Lower leg skin (tissue), 3 donors: ENCODE measurements around the gene RXRA.

Source experiments
- CTCF ChIP-seq, 3 donors: fragments of 450-650 bp; IDR thresholded peaks; one replicate each; pipeline ENCODE4 v1.5.1; 2016; ENCODE audit warnings: antibody characterized with exemption in 3 of 3, mild to moderate bottlenecking in 3 of 3, moderate library complexity in 2 of 3
- POLR2A ChIP-seq, 2 donors: fragments of 450-650 bp; IDR thresholded peaks; one replicate each; pipeline ENCODE4 v1.6.1; 2016 to 2017; ENCODE audit warnings: antibody characterized with exemption in 2 of 2, mild to moderate bottlenecking in 1 of 2, moderate library complexity in 1 of 2

- TF ChIP-seq CTCF (IDR thresholded peaks at IDR 0.05) (no peak), POLR2A (IDR thresholded peaks at IDR 0.05) (no peak)
Measured at GRCh38 chr9:134475011-134475790, 148.9 kb downstream of the RXRA start.
